NCI-H748 (cell line): Measurements from ENCODE around the gene RSPH1.
"Not testable (repeated sequence)": the region's sequence is repeated elsewhere in the genome, so short reads cannot be mapped to it uniquely, and the experiment has no call there.

Experiments
- DNase-seq: peaks from one replicate; lab custom pipeline; 2025; ENCODE audit not compliant: unreplicated experiment; lab: John Stamatoyannopoulos, UW

RSPH1 gene

GRCh38 chr21:42489991-42490390, 6.0 kb downstream of the RSPH1 start:
- no peak for DNase-seq

- no peak for DNase-seq
These were observed 6.9 kb downstream of the RSPH1 start for GRCh38 chr21:42489006-42489563.

- DNase-seq = no peak
These were observed 9.5 kb downstream of the RSPH1 start for GRCh38 chr21:42486531-42486930.

GRCh38 chr21:42486072-42486471, 10.0 kb downstream of the RSPH1 start:
- no peak for DNase-seq

GRCh38 chr21:42484966-42485365, 11.1 kb downstream of the RSPH1 start:
- DNase-seq = no peak

GRCh38 chr21:42481169-42481568, 14.9 kb downstream of the RSPH1 start:
- no peak for DNase-seq

GRCh38 chr21:42480736-42481135, 15.3 kb downstream of the RSPH1 start:
- no peak for DNase-seq

GRCh38 chr21:42479582-42479981, 16.4 kb downstream of the RSPH1 start:
- no peak for DNase-seq

GRCh38 chr21:42478504-42478903, 17.5 kb downstream of the RSPH1 start:
- DNase-seq = no peak

GRCh38 chr21:42476388-42477331, 19.4 kb downstream of the RSPH1 start:
- no peak for DNase-seq

- DNase-seq = no peak
These were observed 20.3 kb downstream of the RSPH1 start for GRCh38 chr21:42475526-42476387.

- DNase-seq = no peak
These were observed 21.0 kb downstream of the RSPH1 start for GRCh38 chr21:42475036-42475435.

- DNase-seq = no peak
These were observed 21.8 kb downstream of the RSPH1 start for GRCh38 chr21:42474043-42474831.

GRCh38 chr21:42473498-42474042, 22.5 kb downstream of the RSPH1 start:
- DNase-seq = no peak

GRCh38 chr21:42472521-42472920, 23.5 kb downstream of the RSPH1 start:
- DNase-seq = no peak

- no peak for DNase-seq
These were observed 24.2 kb downstream of the RSPH1 start for GRCh38 chr21:42471716-42472330.

GRCh38 chr21:42471206-42471605, 24.8 kb downstream of the RSPH1 start:
- DNase-seq = no peak

- not testable (repeated sequence) for DNase-seq
These were observed 26.3 kb downstream of the RSPH1 start for GRCh38 chr21:42469726-42470125.

- DNase-seq = no peak
These were observed 26.8 kb downstream of the RSPH1 start for GRCh38 chr21:42469272-42469671.
